ENCODE data around the gene COMT. TPM values are rescaled to one million over a fixed set of nuclear protein-coding genes. Genes with fewer than 3 reads are reported as not detected.

The COMT gene
- total RNA-seq, 2 experiments from 2014 or later: 90.8 to 112 TPM

DNA sequence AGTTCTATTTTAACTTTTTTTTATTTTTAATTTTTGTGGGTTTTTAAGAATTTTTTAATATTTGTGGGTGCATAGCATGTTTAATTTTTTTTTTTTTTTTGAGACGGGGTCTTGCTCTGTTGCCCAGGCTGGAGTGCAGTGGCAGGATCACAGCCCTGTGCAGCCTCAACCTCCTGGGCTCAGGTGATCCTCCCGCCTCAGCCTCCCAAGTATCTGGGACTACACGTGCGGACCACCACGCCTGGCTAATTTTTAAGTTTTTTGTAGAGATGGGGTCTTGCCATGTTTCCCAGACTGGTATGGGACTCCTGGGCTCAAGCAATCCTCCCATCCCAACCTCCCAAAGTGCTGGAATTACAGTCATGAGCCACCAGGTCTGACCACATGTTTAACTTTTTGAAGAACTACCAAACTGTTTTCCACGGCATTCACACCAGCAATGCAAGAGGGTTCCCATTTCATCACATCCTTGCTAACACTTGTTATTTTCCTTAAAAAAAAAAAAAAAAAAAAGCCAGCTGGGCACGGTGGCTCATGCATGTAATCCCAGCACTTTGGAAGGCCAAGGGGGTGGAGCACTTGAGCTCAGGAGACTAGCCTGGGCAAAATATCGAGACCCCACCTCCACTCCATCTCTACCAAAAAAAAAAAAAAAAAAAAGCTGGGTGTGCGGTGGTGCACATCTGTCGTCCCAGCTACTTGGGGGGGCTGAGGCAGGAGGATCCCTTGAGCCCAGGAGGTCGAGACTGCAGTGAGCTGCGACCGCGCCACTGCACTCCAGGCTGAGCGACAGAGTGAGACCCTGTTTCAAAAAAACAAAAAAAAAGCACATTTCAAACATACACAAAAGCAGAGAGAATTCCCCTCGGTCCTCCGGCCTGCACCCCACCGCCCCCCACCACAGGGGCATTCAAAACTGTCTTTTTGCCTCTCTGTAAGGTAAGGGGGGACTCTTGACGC lies 16.8 kb downstream of the COMT start:
- DNase-seq (ENCODE audit: low spot score): no peak
- BruUV-seq (replicated peaks): no TSS peak
- Histone ChIP-seq H3K4me1 (ENCODE audit: insufficient read depth, low read length, poor library complexity, severe bottlenecking) (peaks cover 12% of the 10 kb centered on the region), H3K79me2 (ENCODE audit: insufficient read depth, low read depth, low read length) (no peaks in the 10 kb centered on the region), H3K27ac (ENCODE audit: low read depth, low read length, poor library complexity, severe bottlenecking) (no peak overlapping the region), H3K9me2 (ENCODE audit: insufficient read depth, low read length) (no peaks in the 10 kb centered on the region), H4K20me1 (ENCODE audit: insufficient read depth, low read length) (no peaks in the 10 kb centered on the region), H2AFZ (ENCODE audit: low read length) (no peak overlapping the region), H3K4me2 (ENCODE audit: low read length) (no peak overlapping the region), H3K4me3 (ENCODE audit: low read depth, low read length, poor library complexity, severe bottlenecking) (no peak overlapping the region), H3K9me3 (ENCODE audit: low read length) (no peaks in the 10 kb centered on the region), H3K36me3 (ENCODE audit: insufficient read depth, low read length) (peaks cover 18% of the 10 kb centered on the region; the same call in 1 of the 2 replicates)
- POLR2A ChIA-PET: interaction anchor here (0.6 to 0.8 kb wide), 5 partner anchors 172 to 783 kb away, joined by 3 to 5 read pairs (median 3); no protein-coding TSS in a partner anchor
- intact Hi-C loops (cut with micrococcal nuclease; ENCODE audit: unreplicated experiment): no loop called here
- TF ChIP-seq EZH2phosphoT487 (IDR thresholded peaks at IDR 0.05; ENCODE audit: borderline replicate concordance, low read depth, low read length): no peak
- TF ChIP-seq, protein P1, sequence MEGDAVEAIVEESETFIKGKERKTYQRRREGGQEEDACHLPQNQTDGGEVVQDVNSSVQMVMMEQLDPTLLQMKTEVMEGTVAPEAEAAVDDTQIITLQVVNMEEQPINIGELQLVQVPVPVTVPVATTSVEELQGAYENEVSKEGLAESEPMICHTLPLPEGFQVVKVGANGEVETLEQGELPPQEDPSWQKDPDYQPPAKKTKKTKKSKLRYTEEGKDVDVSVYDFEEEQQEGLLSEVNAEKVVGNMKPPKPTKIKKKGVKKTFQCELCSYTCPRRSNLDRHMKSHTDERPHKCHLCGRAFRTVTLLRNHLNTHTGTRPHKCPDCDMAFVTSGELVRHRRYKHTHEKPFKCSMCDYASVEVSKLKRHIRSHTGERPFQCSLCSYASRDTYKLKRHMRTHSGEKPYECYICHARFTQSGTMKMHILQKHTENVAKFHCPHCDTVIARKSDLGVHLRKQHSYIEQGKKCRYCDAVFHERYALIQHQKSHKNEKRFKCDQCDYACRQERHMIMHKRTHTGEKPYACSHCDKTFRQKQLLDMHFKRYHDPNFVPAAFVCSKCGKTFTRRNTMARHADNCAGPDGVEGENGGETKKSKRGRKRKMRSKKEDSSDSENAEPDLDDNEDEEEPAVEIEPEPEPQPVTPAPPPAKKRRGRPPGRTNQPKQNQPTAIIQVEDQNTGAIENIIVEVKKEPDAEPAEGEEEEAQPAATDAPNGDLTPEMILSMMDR (conservative IDR thresholded peaks at IDR 0.05; ENCODE audit: low read length): no peak
- CTCF ChIA-PET (ENCODE audit: unreplicated experiment): interaction anchor here (0.6 kb wide), 2 partner anchors 16 to 545 kb away, joined by 3 read pairs; no protein-coding TSS in a partner anchor

DNA sequence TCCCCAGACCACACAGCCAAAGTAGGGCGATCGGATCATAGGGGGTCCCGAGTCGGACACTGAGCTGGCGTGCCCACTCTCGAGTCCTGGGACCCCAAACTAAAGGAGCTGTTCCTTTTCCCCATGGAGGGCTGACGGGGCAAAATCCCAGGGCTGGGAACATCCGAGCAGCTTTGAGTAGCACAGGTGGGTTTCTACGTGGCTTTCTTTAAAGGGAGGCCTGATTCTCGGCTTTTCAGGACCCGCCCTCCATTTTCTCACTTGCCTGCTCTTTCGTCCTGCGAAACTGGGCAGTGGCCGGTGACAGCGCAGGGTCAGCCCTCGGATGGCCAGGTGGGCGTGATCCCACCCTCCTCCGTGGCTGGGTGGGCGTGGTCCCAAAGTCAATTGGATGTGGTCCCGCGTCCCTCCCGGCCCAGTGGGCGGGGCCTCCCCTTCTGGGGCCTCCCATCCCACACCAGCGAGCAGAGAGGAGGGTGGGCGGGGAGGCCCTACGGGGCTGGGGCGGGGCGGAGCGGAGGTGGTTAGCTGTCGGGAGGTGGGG lies 17.5 kb downstream of the COMT start:
- Histone ChIP-seq H3K4me2 (ENCODE audit: low read length) (no peak overlapping the region), H3K79me2 (ENCODE audit: insufficient read depth, low read depth, low read length) (no peaks in the 10 kb centered on the region), H3K9me2 (ENCODE audit: insufficient read depth, low read length) (no peaks in the 10 kb centered on the region), H3K9me3 (ENCODE audit: low read length) (no peaks in the 10 kb centered on the region), H3K36me3 (ENCODE audit: insufficient read depth, low read length) (peaks cover 24% of the 10 kb centered on the region; the same call in 1 of the 2 replicates), H2AFZ (ENCODE audit: low read length) (no peak overlapping the region), H3K27ac (ENCODE audit: low read depth, low read length, poor library complexity, severe bottlenecking) (no peak overlapping the region), H3K4me1 (ENCODE audit: insufficient read depth, low read length, poor library complexity, severe bottlenecking) (peaks cover 5% of the 10 kb centered on the region), H4K20me1 (ENCODE audit: insufficient read depth, low read length) (no peaks in the 10 kb centered on the region), H3K4me3 (ENCODE audit: low read depth, low read length, poor library complexity, severe bottlenecking) (no peak overlapping the region)
- no peak for DNase-seq (ENCODE audit: low spot score)
- BruUV-seq (replicated peaks): no TSS peak
- TF ChIP-seq, protein P1 (conservative IDR thresholded peaks at IDR 0.05; ENCODE audit: low read length): no peak
- TF ChIP-seq EZH2phosphoT487 (IDR thresholded peaks at IDR 0.05; ENCODE audit: borderline replicate concordance, low read depth, low read length): no peak
- CTCF ChIA-PET (ENCODE audit: unreplicated experiment): no interaction called here
- intact Hi-C loops (cut with micrococcal nuclease; ENCODE audit: unreplicated experiment): no loop called here
- POLR2A ChIA-PET: interaction anchor here (0.6 to 0.8 kb wide), 4 partner anchors 173 to 782 kb away, joined by 3 to 5 read pairs (median 4); no protein-coding TSS in a partner anchor
